ENCODE results near the gene FAM222A.

FAM222A gene

GRCh38 chr12:109743076-109743910 is 29.7 kb downstream of the FAM222A start:
- no peak for DNase-seq
- in situ Hi-C loops (cut with HindIII; ENCODE audit: low pct_ligation_motif_present, low pct_unique_long_range_greater_than_20kb, low sequenced_read_pairs) = no loop called here

DNA sequence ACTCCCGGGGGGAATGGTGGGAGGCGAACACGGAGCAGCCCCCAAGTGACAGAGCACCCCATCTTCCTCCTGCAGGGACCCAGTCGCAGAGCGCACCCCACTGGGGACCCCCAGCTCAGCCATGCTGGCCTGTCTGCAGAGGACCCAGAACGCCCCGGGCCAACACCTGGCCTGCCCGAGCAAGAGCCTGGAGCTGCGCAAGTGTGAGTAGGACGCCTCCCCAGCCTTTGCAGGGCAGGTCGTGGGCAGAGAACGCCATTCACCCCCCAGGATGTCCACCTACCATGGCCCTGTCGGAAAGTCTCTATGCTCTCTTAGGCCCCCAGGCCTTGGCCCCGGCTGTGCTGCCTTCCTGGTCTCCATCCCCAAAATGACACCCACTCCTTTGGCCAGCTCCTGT is 30.4 kb downstream of the FAM222A start:
- no peak for DNase-seq
- in situ Hi-C loops (cut with HindIII; ENCODE audit: low pct_ligation_motif_present, low pct_unique_long_range_greater_than_20kb, low sequenced_read_pairs) = no loop called here

- in situ Hi-C loops (cut with HindIII; ENCODE audit: low pct_ligation_motif_present, low pct_unique_long_range_greater_than_20kb, low sequenced_read_pairs) = no loop called here
- DNase-seq = no peak
Measured at GRCh38 chr12:109744986-109745942, 31.6 kb downstream of the FAM222A start.

- no peak for DNase-seq
- in situ Hi-C loops (cut with HindIII; ENCODE audit: low pct_ligation_motif_present, low pct_unique_long_range_greater_than_20kb, low sequenced_read_pairs) = no loop called here
Measured at GRCh38 chr12:109752117-109753053, 38.8 kb downstream of the FAM222A start.

DNA sequence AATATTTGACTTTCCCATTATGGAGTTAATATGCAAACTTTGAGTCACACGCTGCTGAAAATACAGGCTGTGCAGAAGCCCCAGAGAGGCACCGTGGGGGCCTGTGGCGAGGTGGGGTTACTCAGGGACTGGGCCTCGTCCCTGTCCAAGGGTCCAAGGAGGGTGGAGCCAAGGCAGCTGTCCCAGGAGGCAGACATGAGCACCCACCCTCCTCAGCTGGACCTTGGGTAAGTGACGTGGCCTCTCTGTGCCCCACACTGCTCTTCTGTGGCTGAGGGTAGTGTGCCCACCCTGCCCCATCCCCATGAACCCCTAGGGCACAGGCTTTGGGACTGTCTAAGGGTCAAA is 39.4 kb downstream of the FAM222A start:
- in situ Hi-C loops (cut with HindIII; ENCODE audit: low pct_ligation_motif_present, low pct_unique_long_range_greater_than_20kb, low sequenced_read_pairs) = no loop called here
- DNase-seq = no peak

DNA sequence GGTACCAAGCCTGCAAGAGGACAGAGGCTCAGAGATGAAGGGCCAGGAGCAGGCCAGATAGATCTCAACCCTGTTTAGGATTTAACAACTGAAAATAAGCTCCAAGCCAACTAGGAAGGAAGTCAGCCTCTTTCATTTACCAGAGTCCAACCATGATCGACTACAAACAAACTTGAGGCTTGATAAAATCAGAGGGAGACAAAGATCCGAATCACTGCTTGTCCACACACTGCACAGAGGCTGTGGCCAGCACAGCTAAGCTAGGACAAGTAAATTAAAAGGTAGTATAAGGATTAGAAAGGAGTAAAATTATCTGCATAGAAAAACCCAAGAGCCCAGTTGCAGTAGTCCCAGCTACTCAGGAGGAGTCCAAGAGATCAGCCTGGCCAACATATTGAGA is 40.3 kb downstream of the FAM222A start:
- in situ Hi-C loops (cut with HindIII; ENCODE audit: low pct_ligation_motif_present, low pct_unique_long_range_greater_than_20kb, low sequenced_read_pairs) = no loop called here
- DNase-seq = no peak

GRCh38 chr12:109756457-109756856 is 42.8 kb downstream of the FAM222A start:
- no peak for DNase-seq
- in situ Hi-C loops (cut with HindIII; ENCODE audit: low pct_ligation_motif_present, low pct_unique_long_range_greater_than_20kb, low sequenced_read_pairs) = no loop called here

GRCh38 chr12:109757671-109758265 is 44.1 kb downstream of the FAM222A start:
- in situ Hi-C loops (cut with HindIII; ENCODE audit: low pct_ligation_motif_present, low pct_unique_long_range_greater_than_20kb, low sequenced_read_pairs) = no loop called here
- no peak for DNase-seq

GRCh38 chr12:109758426-109759420 is 45.1 kb downstream of the FAM222A start:
- DNase-seq = no peak
- in situ Hi-C loops (cut with HindIII; ENCODE audit: low pct_ligation_motif_present, low pct_unique_long_range_greater_than_20kb, low sequenced_read_pairs) = no loop called here

DNA sequence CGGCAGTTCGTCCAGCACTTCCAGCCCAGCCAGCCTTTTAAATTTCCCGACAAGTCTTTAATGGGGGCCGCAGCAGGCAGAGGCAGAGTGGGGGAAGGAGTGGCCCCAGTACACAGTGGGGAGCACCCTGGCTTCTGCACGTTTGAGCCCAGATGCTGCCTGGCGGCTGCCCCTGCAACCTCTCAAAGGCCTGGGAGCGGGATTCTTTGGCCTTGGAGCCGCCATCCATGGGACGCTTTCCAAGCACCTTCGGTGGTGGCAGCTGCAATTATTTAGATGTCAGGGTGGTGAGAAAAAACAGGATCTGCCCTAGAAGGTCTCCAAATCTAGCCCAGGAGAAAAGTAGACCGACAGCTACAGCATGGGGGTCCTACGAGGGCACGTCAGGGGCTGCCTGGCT is 46.0 kb downstream of the FAM222A start:
- DNase-seq = no peak
- in situ Hi-C loops (cut with HindIII; ENCODE audit: low pct_ligation_motif_present, low pct_unique_long_range_greater_than_20kb, low sequenced_read_pairs) = no loop called here

DNA sequence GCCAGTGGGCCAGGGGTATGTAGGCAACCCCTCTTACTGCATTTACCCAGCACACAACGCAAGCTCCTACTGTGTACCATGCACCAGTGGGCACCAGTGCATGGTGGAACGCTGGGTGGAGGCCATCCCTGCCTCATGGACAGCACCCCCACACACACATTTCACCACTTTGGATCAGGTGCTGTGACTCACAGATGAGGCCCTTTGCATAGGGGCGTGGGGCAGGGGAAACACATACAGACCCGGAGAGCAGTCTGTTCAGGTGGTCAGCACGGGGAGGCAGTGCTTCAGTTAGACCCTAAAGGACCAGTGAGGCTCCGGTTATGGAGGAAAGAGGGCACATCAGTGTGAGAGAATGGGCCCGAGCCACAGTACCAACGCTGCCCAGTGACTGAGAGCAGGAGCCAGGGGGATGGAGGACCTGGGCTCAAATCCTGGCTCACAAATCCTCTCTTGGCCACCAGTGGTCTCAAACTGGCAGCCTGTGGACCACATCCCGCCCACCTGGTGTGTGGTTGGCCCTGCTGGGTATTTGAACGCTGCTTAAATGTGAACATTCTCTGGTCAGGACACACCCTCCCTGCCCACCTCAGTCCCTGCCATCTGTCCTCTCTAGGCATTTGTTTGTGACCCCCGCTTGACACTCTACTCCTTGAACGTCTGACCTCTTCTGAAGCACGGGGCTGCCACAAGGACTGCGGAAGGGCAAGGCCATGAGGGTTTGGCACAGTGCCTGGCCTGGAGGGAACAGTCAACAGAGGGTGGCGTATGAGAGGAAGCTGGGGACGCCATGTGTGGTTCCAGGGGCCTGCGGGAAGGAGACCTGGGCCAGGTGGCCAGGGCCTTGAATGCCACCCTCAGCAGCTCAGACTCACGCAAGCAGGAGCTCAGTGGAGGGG is 46.7 kb downstream of the FAM222A start:
- DNase-seq = no peak
- in situ Hi-C loops (cut with HindIII; ENCODE audit: low pct_ligation_motif_present, low pct_unique_long_range_greater_than_20kb, low sequenced_read_pairs) = no loop called here

- in situ Hi-C loops (cut with HindIII; ENCODE audit: low pct_ligation_motif_present, low pct_unique_long_range_greater_than_20kb, low sequenced_read_pairs) = no loop called here
- DNase-seq = no peak
Measured at GRCh38 chr12:109760930-109761921, 47.6 kb downstream of the FAM222A start.

DNA sequence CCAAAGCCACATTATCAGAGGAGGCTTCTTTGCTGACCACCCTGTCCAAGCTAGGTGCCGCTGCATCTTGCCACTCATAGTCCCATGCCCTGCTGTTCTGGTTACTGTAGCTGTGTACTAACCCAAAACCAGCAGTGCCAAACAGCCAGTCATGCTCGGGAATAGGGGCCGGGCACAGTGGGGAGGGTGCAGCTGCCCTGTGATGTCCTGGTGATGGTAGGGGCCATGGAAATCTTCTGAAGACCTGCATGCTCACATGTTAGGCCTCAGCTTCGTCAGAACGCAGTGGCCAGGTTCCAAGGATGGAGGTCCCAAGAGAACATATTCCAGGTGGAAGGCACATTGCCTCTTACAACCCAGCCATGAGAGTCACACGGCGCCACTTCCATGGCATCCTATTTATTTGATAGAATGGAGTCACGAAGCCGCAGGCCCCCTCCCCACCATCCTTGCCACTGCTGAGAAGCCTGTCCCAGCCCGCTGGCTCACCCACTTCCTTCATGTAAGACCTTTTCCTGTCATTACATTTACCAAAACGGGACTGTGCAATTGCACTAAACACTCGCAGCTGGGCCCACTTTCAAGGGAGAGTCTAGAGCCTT is 48.5 kb downstream of the FAM222A start:
- no peak for DNase-seq
- in situ Hi-C loops (cut with HindIII; ENCODE audit: low pct_ligation_motif_present, low pct_unique_long_range_greater_than_20kb, low sequenced_read_pairs) = no loop called here

- in situ Hi-C loops (cut with HindIII; ENCODE audit: low pct_ligation_motif_present, low pct_unique_long_range_greater_than_20kb, low sequenced_read_pairs) = no loop called here
- no peak for DNase-seq
Measured at GRCh38 chr12:109762673-109763191, 49.1 kb downstream of the FAM222A start.

Measured in ACHN (cell line).